HG03139 (cell line): ENCODE measurements around the gene CREB5.

Experiments used
- ATAC-seq: cut with Tn5 transposase; IDR thresholded peaks from one replicate; pipeline ENCODE4 v1.9.1; 2021; ENCODE audit not compliant: unreplicated experiment

CREB5 gene

GRCh38 chr7:28700790-28701203 is 288.5 kb downstream of the CREB5 start:
- ATAC-seq, result no peak

GRCh38 chr7:28701731-28702130 is 289.4 kb downstream of the CREB5 start:
- ATAC-seq, result no peak

GRCh38 chr7:28702171-28702570 is 289.9 kb downstream of the CREB5 start:
- no peak for ATAC-seq

- ATAC-seq, result no peak
These were observed 290.9 kb downstream of the CREB5 start for GRCh38 chr7:28703037-28703765.

- no peak for ATAC-seq
These were observed 292.4 kb downstream of the CREB5 start for GRCh38 chr7:28704706-28705105.

- ATAC-seq, result peak; percentile 86
These were observed 293.0 kb downstream of the CREB5 start for GRCh38 chr7:28705350-28705749.

GRCh38 chr7:28706584-28706983 is 294.3 kb downstream of the CREB5 start:
- ATAC-seq, result no peak

GRCh38 chr7:28707291-28707690 is 295.0 kb downstream of the CREB5 start:
- no peak for ATAC-seq

GRCh38 chr7:28708033-28708951 is 296.0 kb downstream of the CREB5 start:
- ATAC-seq, result no peak

GRCh38 chr7:28709748-28710147 is 297.4 kb downstream of the CREB5 start:
- ATAC-seq, result no peak

GRCh38 chr7:28711114-28711513 is 298.8 kb downstream of the CREB5 start:
- ATAC-seq, result no peak

- no peak for ATAC-seq
These were observed 302.3 kb downstream of the CREB5 start for GRCh38 chr7:28714459-28715120.

- no peak for ATAC-seq
These were observed 305.2 kb downstream of the CREB5 start for GRCh38 chr7:28717445-28718054.

- ATAC-seq, result no peak
These were observed 305.8 kb downstream of the CREB5 start for GRCh38 chr7:28718055-28718481.

- no peak for ATAC-seq
These were observed 306.2 kb downstream of the CREB5 start for GRCh38 chr7:28718545-28718944.

- no peak for ATAC-seq
These were observed 310.4 kb downstream of the CREB5 start for GRCh38 chr7:28722684-28723083.

- no peak for ATAC-seq
These were observed 311.0 kb downstream of the CREB5 start for GRCh38 chr7:28723336-28723735.

GRCh38 chr7:28724563-28724962 is 312.2 kb downstream of the CREB5 start:
- no peak for ATAC-seq

GRCh38 chr7:28725045-28725642 is 312.8 kb downstream of the CREB5 start:
- ATAC-seq, result no peak

- ATAC-seq, result no peak
These were observed 313.6 kb downstream of the CREB5 start for GRCh38 chr7:28725911-28726310.

- no peak for ATAC-seq
These were observed 314.2 kb downstream of the CREB5 start for GRCh38 chr7:28726555-28726954.
